ENCODE measurements around the gene WWOX. TPM values are rescaled to one million over a fixed set of nuclear protein-coding genes. Genes with fewer than 3 reads are reported as not detected.

The WWOX gene
- total and polyA plus RNA-seq, 2 of the 13 experiments (the other 11 are each of a cell fraction or from before 2014, with no cell fraction given) = 9.1 to 37.4 TPM

GRCh38 chr16:78216166-78216745 is 116.8 kb downstream of the WWOX start:
- WGBS (ENCODE audit: low lambda C conversion rate) = 95% methylated on average over 4 of the region's 4 CpGs
- ChIA-PET POLR2A (no interaction called here), CTCF (ENCODE audit: low intra/inter-chr PET ratio, low total read pairs) (no interaction called here)
- DNase-seq (ENCODE audit: low spot score) (no peak), ATAC-seq (no peak), FAIRE-seq (no peak)
- Histone ChIP-seq H3K9ac (ENCODE audit: insufficient read depth, low read depth, low read length) (no peak overlapping the region), H3K4me3 (replicated peaks in 1 of 3; ENCODE audit: insufficient read depth in 1 of 3, low read depth in 2 of 3, low read length in 3 of 3) (no peak overlapping the region), H3K4me1 (ENCODE audit: insufficient read depth, low read length) (0 out of 2 replicates have a peak, but pooled peaks cover 7% of the 10 kb centered on the region), H4K20me1 (ENCODE audit: insufficient read depth, low read length) (no peaks in the 10 kb centered on the region), H3K27ac (ENCODE audit: extremely low read length, insufficient read depth, low read length) (no peak overlapping the region), H3K9me3 (ENCODE audit: low read length) (no peaks in the 10 kb centered on the region), H3K79me2 (ENCODE audit: insufficient read depth, low read length) (no peaks in the 10 kb centered on the region), H3K27me3 (ENCODE audit: control insufficient read depth in 1 of 2, insufficient read depth in 2 of 2, low read length in 2 of 2) (no peaks in the 10 kb centered on the region), H2AFZ (ENCODE audit: low read length) (no peak overlapping the region), H3K36me3 (replicated peaks in 1 of 2; ENCODE audit: control insufficient read depth in 1 of 2, insufficient read depth in 2 of 2, low read length in 2 of 2) (no peaks in the 10 kb centered on the region), H3K4me2 (ENCODE audit: low read depth, low read length) (no peak overlapping the region)
- BruUV-seq (replicated peaks) = no TSS peak
- no peak for TF ChIP-seq ZNF234 (CRISPR knock-in tag; conservative IDR thresholded peaks at IDR 0.05)
- TF ChIP-seq ZNF12 (CRISPR knock-in tag; IDR thresholded peaks at IDR 0.05) = peak; percentile 91
- TF ChIP-seq NR2F2 (IDR thresholded peaks at IDR 0.05; ENCODE audit: borderline replicate concordance, low read depth) = no peak
- no peak for TF ChIP-seq NFIB (CRISPR knock-in tag; IDR thresholded peaks at IDR 0.05; ENCODE audit: borderline replicate concordance)
- TF ChIP-seq, protein P1, sequence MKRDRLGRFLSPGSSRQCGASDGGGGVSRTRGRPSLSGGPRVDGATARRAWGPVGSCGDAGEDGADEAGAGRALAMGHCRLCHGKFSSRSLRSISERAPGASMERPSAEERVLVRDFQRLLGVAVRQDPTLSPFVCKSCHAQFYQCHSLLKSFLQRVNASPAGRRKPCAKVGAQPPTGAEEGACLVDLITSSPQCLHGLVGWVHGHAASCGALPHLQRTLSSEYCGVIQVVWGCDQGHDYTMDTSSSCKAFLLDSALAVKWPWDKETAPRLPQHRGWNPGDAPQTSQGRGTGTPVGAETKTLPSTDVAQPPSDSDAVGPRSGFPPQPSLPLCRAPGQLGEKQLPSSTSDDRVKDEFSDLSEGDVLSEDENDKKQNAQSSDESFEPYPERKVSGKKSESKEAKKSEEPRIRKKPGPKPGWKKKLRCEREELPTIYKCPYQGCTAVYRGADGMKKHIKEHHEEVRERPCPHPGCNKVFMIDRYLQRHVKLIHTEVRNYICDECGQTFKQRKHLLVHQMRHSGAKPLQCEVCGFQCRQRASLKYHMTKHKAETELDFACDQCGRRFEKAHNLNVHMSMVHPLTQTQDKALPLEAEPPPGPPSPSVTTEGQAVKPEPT (CRISPR knock-in tag; IDR thresholded peaks at IDR 0.05; ENCODE audit: low read depth) = no peak
- TF ChIP-seq MIER2 (CRISPR knock-in tag; IDR thresholded peaks at IDR 0.05) = no peak
- no peak for TF ChIP-seq ZNF510 (CRISPR knock-in tag; IDR thresholded peaks at IDR 0.05; ENCODE audit: low read depth)
- intact Hi-C loops (cut with micrococcal nuclease; ENCODE audit: unreplicated experiment) (no loop called here), in situ Hi-C loops (cut with HindIII; ENCODE audit: extremely low pct_ligation_motif_present, low pct_unique_long_range_greater_than_20kb) (no loop called here)

- H3K79me2 ChIP-seq (ENCODE audit: insufficient read depth, low read length) = no peaks in the 10 kb centered on the region
- H3K9me3 ChIP-seq (ENCODE audit: low read length) = no peaks in the 10 kb centered on the region
- no peaks in the 10 kb centered on the region for H4K20me1 ChIP-seq (ENCODE audit: insufficient read depth, low read length)
- CTCF ChIA-PET (ENCODE audit: low intra/inter-chr PET ratio, low total read pairs) = no interaction called here
- BruUV-seq (replicated peaks) = no TSS peak
- TF ChIP-seq SOX6 (IDR thresholded peaks at IDR 0.05) = no peak
- no peak for TF ChIP-seq SOX6 (CRISPR knock-in tag; IDR thresholded peaks at IDR 0.05)
- no peak for TF ChIP-seq SIX1 (CRISPR knock-in tag; IDR thresholded peaks at IDR 0.05; ENCODE audit: borderline replicate concordance)
- TF ChIP-seq POLR2AphosphoS5 (IDR thresholded peaks at IDR 0.05; ENCODE audit: low read depth, low read length) = no peak
- TF ChIP-seq ZNF224 (CRISPR knock-in tag; IDR thresholded peaks at IDR 0.05) = no peak
- TF ChIP-seq ZNF703 (CRISPR knock-in tag; IDR thresholded peaks at IDR 0.05; ENCODE audit: borderline replicate concordance) = no peak
- no peak for TF ChIP-seq GLI4 (CRISPR knock-in tag; IDR thresholded peaks at IDR 0.05; ENCODE audit: borderline replicate concordance)
- TF ChIP-seq ZBTB42 (CRISPR knock-in tag; IDR thresholded peaks at IDR 0.05) = no peak
- no peak for TF ChIP-seq MIER3 (CRISPR knock-in tag; IDR thresholded peaks at IDR 0.05; ENCODE audit: borderline replicate concordance)
- no peaks in the 10 kb centered on the region for H3K4me1 ChIP-seq (ENCODE audit: insufficient read depth, low read length)
- intact Hi-C loops (cut with micrococcal nuclease; ENCODE audit: unreplicated experiment) = no loop called here
- no peak for DNase-seq (ENCODE audit: low spot score)
- H3K36me3 ChIP-seq (replicated peaks in 1 of 2; ENCODE audit: control insufficient read depth in 1 of 2, insufficient read depth in 2 of 2, low read length in 2 of 2) = no peaks in the 10 kb centered on the region
- no peak overlapping the region for H3K9ac ChIP-seq (ENCODE audit: insufficient read depth, low read depth, low read length)
- in situ Hi-C loops (cut with HindIII; ENCODE audit: extremely low pct_ligation_motif_present, low pct_unique_long_range_greater_than_20kb) = no loop called here
- no peak overlapping the region for H2AFZ ChIP-seq (ENCODE audit: low read length)
- POLR2A ChIA-PET = no interaction called here
- FAIRE-seq = no peak
- H3K4me3 ChIP-seq (replicated peaks in 1 of 3; ENCODE audit: insufficient read depth in 1 of 3, low read depth in 2 of 3, low read length in 3 of 3) = no peak overlapping the region
- no peak overlapping the region for H3K4me2 ChIP-seq (ENCODE audit: low read depth, low read length)
- WGBS (ENCODE audit: low lambda C conversion rate) = 81% methylated on average over 7 of the region's 7 CpGs
- H3K27me3 ChIP-seq (ENCODE audit: control insufficient read depth in 1 of 2, insufficient read depth in 2 of 2, low read length in 2 of 2) = no peaks in the 10 kb centered on the region
- no peak overlapping the region for H3K27ac ChIP-seq (ENCODE audit: extremely low read length, insufficient read depth, low read length)
- ATAC-seq = no peak
These were observed 117.8 kb downstream of the WWOX start for GRCh38 chr16:78217276-78217675.
